Pancreas (tissue), 10 donors: ENCODE data around the gene EFHC1. TPM values are rescaled to one million over a fixed set of nuclear protein-coding genes. Genes with fewer than 3 reads are reported as not detected.
A peak's percentile ranks its signal among the peaks of the same experiment; 100 is the strongest.

Experiments used
- ATAC-seq, 4 donors: fragments of 200-7000 bp; cut with Tn5 transposase; one replicate each; pipeline versions ENCODE4 v1.8.0 to v1.9.1; 2020; ENCODE audit warnings: mild to moderate bottlenecking in 4 of 4, moderate library complexity in 4 of 4
- DNase-seq, 6 donors: peaks; one replicate each; pipeline ENCODE4 v3.0.0-alpha.2; 2020
- FAIRE-seq: peaks from 2 replicates; lab custom pipeline; 2012; peaks lifted over from hg19 to GRCh38; lab: Jason Lieb, UNC
- H3K27ac ChIP-seq, 4 donors: fragments of 200-600 bp; sonication (generic); 1 replicate in 3 of 4; 2 replicates in 1 of 4; pipeline versions ENCODE4 v1.5.0 to v1.8.0; 2020
- H3K27me3 ChIP-seq, 4 donors: fragments of 200-600 bp; one replicate each; pipeline ENCODE4 v1.8.0; 2021
- H3K36me3 ChIP-seq, 3 donors: fragments of 200-600 bp; sonication (generic) in 1 of 3; one replicate each; pipeline versions ENCODE4 v1.5.0 to v1.8.0; 2020 to 2021
- H3K4me1 ChIP-seq, 3 donors: fragments of 200-600 bp; one replicate each; pipeline ENCODE4 v1.8.0; 2021
- H3K4me3 ChIP-seq, 4 donors: fragments of 200-600 bp; sonication (generic) in 2 of 4; one replicate each; pipeline versions ENCODE4 v1.5.0 to v1.8.0; 2020 to 2021
- H3K9me3 ChIP-seq, 4 donors: fragments of 200-600 bp; one replicate each; pipeline ENCODE4 v1.8.0; 2021
- WGBS, 2 donors: extraction: QIAGEN DNeasy Blood & Tissue Kit; methylation state at CpG; one replicate each; pipeline ENCODE4 v1.1.7; 2013; 5-methylcytosine and 5-hydroxymethylcytosine counted together
- intact Hi-C, 3 donors: fragments of 100-400 bp; cut with DNase I; formaldehyde crosslinking; loops; one replicate each; pipeline versions ENCODE4 v1.11.1 to v1.14.2; 2022
- polyA plus RNA-seq, 2 donors: library from polyadenylated mRNA; stranded (reverse); fragments of 200-250 nt; gene quantifications; one replicate each; pipeline ENCODE4 v1.2.3, GENCODE V29; 2013
- total RNA-seq, 6 donors: library from RNA; stranded (reverse); fragmentation: NEBNext Ultra II Directional in 4 of 6; extraction: Animal tissue kit (Norgen Biotek cat#: 25700) in 4 of 6; gene quantifications; one replicate each; pipeline versions ENCODE4 v1.2.1 to v1.2.4, GENCODE V29; 2021 to 2023
- TF ChIP-seq, protein P1 (sequence below), 4 donors: fragments of 200-600 bp; sonication (generic) in 3 of 4; IDR thresholded peaks; one replicate each; pipeline versions ENCODE4 v1.5.0 to v1.8.0; 2021; ENCODE audit warnings: antibody characterized with exemption in 4 of 4
- donor health status: healthy with polysubstance abuse.
- donor health status: DM: no; HTN: no; CAD: no; lungs with moderate emphysema.
- donor health status: DM: no; HTN: no; CAD: no.
- donor health status: control.
- donor health status: control.
- donor health status: Bipolar disorder and iron deficiency.
- donor health status: DM: yes; HTN: yes; CAD: no.
- donor health status: DM: no; HTN: no; CAD: no.
- donor health status: DM: no; HTN: no; CAD: no.
- donor health status: DM: yes; HTN: yes; CAD: no.

Gene EFHC1
- total and polyA plus RNA-seq, 8 donors: 5.5 to 39.0 (median 10.4) TPM

DNA sequence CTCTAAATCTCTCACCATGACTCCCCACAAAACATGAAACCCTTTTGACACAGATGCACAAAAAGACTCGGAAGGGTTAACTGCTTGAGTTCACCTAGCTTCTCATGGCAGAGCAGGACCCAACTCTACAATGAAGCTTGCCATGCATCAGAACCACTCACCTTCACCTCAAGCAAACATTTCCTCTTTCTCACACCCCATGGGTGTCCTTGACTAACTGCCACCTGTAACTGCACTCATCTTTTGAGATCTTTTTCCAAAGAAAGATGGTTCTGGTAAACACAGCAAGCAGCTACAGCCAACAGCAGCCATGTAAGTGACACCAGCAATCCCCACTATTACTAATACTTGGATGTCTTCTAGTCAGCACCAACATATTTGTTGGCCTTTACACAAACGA, 76.5 kb downstream of the EFHC1 start:
- Histone ChIP-seq H3K9me3 (no peaks in the 10 kb centered on the region), H3K4me1 (no peaks in the 10 kb centered on the region), H3K27me3 (no peaks in the 10 kb centered on the region), H3K27ac (no peak overlapping the region), H3K36me3 (no peaks in the 10 kb centered on the region), H3K4me3 (no peak overlapping the region)
- intact Hi-C loops: no loop called here
- no peak for ATAC-seq
- TF ChIP-seq, protein P1, sequence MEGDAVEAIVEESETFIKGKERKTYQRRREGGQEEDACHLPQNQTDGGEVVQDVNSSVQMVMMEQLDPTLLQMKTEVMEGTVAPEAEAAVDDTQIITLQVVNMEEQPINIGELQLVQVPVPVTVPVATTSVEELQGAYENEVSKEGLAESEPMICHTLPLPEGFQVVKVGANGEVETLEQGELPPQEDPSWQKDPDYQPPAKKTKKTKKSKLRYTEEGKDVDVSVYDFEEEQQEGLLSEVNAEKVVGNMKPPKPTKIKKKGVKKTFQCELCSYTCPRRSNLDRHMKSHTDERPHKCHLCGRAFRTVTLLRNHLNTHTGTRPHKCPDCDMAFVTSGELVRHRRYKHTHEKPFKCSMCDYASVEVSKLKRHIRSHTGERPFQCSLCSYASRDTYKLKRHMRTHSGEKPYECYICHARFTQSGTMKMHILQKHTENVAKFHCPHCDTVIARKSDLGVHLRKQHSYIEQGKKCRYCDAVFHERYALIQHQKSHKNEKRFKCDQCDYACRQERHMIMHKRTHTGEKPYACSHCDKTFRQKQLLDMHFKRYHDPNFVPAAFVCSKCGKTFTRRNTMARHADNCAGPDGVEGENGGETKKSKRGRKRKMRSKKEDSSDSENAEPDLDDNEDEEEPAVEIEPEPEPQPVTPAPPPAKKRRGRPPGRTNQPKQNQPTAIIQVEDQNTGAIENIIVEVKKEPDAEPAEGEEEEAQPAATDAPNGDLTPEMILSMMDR (IDR thresholded peaks at IDR 0.05): no peak
- DNase-seq: no peak
- 76 to 90% methylated on average over 2 of the region's 2 CpGs for WGBS, 2 donors
- FAIRE-seq: no peak

DNA sequence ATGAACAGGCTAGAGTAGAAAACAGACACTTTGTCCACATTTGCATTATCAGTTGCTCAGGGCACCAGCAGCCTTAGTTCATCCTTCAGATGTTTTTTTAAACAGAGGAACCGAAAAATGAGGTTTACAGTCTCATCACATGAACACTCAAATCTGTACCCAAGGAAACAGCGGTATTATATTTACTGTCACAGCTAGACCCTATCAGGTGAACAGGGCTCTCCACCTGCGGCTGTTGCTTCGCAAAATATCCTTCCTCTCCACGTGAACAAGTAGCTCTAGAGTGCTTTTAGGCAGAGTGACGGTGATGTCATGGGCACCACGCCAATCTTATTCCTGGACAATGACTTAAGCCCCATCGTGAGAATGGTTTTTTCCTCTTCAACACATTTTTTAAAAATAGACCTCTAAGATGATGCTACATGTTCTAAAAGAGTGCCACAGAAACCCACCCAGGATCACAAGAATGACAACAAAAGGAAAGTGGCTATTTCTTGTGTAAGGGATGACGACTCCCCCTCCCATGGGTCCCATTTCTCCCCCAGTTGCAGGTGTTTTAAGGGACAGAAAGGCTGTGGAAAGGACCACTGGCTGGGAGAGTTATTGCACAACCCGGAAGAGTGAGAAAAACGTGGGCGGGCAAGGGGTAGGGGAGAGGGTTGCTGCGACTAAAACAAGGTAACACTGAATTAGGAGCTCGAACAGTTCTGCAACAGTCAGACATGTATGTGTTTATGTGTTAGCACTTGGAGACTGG, 77.7 kb downstream of the EFHC1 start:
- peak in 1 of 4 donors; percentile 22 for ATAC-seq
- H3K4me3 ChIP-seq: no peak overlapping the region
- no peak for DNase-seq
- H3K4me1 ChIP-seq: no peaks in the 10 kb centered on the region
- no peak overlapping the region for H3K27ac ChIP-seq
- WGBS, 2 donors: 81 to 83% methylated on average over 14 of the region's 14 CpGs
- TF ChIP-seq, protein P1 (IDR thresholded peaks at IDR 0.05): no peak
- H3K9me3 ChIP-seq: no peaks in the 10 kb centered on the region
- no peak for FAIRE-seq
- H3K36me3 ChIP-seq: no peaks in the 10 kb centered on the region
- intact Hi-C loops: no loop called here
- H3K27me3 ChIP-seq: no peaks in the 10 kb centered on the region

DNA sequence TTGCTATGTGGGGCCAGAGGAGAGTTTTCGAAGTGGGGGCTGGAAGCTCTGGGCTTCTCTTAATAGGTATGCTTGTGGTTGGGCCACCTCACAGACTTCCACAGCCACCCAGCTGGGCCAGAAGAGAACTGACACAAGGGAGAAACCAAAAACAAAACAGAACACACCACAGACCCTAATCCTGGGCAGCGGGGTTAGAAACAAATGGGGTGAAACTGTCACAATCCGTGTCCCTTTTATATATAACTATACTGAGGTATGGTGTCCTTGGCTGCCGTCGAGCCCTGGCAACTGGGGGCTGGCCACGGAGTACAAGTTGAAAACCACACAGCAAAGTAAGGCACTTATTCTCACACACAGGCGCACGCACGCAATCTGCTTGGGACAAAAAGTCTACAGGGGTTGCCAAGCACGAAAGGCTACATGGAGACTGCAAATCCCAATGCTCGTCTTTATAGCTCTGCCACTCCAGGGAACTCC, 78.4 kb downstream of the EFHC1 start:
- TF ChIP-seq, protein P1 (IDR thresholded peaks at IDR 0.05): no peak
- Histone ChIP-seq H3K4me1 (peaks cover 0 to 3% (median 0%) of the 10 kb centered on the region in 3 donors), H3K27ac (no peak overlapping the region), H3K36me3 (no peaks in the 10 kb centered on the region), H3K27me3 (no peaks in the 10 kb centered on the region), H3K4me3 (no peak overlapping the region), H3K9me3 (no peaks in the 10 kb centered on the region)
- intact Hi-C loops: no loop called here
- no peak for ATAC-seq
- 78 to 88% methylated on average over 11 of the region's 11 CpGs for WGBS, 2 donors
- FAIRE-seq: no peak
- no peak for DNase-seq

DNA sequence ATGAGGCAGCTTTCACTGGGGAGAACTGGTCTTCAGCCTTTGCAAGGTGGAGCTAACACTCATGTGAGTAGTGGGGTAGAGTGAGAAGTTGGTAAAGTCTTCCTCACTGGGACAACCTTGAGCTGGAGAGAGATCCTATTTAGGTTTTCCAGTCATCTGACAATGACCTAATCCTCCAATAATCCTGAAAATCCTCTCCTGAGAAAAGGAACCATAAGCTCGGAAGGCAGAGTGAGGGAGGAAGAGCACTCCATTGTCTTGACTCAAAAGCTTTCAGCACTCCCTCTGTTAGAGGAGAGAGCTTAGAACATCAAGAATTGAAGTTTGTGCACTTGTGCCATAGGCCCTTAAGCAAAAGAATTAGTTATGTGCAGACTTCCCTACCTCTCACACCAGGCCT, 78.9 kb downstream of the EFHC1 start:
- Histone ChIP-seq H3K4me1 (peaks cover 0 to 8% (median 0%) of the 10 kb centered on the region in 3 donors), H3K4me3 (no peak overlapping the region), H3K27ac (no peak overlapping the region), H3K36me3 (no peaks in the 10 kb centered on the region), H3K27me3 (no peaks in the 10 kb centered on the region), H3K9me3 (no peaks in the 10 kb centered on the region)
- ATAC-seq (no peak), FAIRE-seq (no peak), DNase-seq (no peak)
- intact Hi-C loops: no loop called here
- TF ChIP-seq, protein P1 (IDR thresholded peaks at IDR 0.05): no peak
- WGBS, 2 donors: 65 to 81% methylated on average over 1 of the region's 1 CpG

DNA sequence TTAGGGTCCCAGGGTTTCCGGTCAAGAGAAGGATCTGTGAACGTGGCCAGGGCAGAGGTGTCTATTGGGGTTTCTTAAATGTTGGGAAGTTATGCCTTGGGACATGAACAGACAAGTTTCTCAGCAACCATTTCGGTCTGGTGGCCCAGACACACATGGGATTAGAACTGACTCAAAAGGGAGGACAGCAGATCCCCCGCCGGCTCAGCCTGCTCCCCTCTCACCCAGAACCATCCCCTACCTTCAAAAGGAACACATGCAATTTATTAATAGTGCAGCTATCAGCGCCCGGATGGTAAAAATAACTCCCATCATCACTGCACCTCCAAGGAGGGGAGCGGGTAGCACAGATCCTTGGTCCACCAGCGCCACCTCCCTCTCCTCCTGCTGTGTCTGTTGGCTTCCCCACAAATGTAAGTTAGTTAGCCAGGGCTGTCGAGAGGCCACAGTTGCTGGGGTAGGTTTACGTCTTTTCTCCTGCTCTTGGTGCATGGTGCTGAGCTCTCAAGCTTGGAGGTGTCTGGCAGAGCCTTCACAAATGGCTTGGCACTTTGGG, 79.6 kb downstream of the EFHC1 start:
- TF ChIP-seq, protein P1 (IDR thresholded peaks at IDR 0.05): no peak
- no peak for ATAC-seq

More for the DNA sequence above, 79.6 kb downstream of the EFHC1 start:
- Histone ChIP-seq H3K4me1 (peaks cover 0 to 12% (median 0%) of the 10 kb centered on the region in 3 donors), H3K27me3 (no peaks in the 10 kb centered on the region), H3K36me3 (no peaks in the 10 kb centered on the region), H3K9me3 (no peaks in the 10 kb centered on the region), H3K4me3 (no peak overlapping the region), H3K27ac (no peak overlapping the region)
- 93 to 94% methylated on average over 11 of the region's 11 CpGs for WGBS, 2 donors
- no peak for DNase-seq
- no peak for FAIRE-seq
- intact Hi-C loops: no loop called here
